ENCODE data around the gene LRMDA. TPM values are rescaled to one million over a fixed set of nuclear protein-coding genes. Genes with fewer than 3 reads are reported as not detected.

The LRMDA gene
- total RNA-seq, 3 donors from 2014 or later (not counting 1 experiment from before 2014, with no cell fraction given), result 1.4 to 2.4 (median 2.1) TPM

GRCh38 chr10:76429368-76430060, 998.1 kb downstream of the LRMDA start:
- no peaks in the 10 kb centered on the region for H3K4me1 ChIP-seq (ENCODE audit: control insufficient read depth, insufficient read depth, low read length)
- H3K27ac ChIP-seq (ENCODE audit: low read length), result no peak overlapping the region
- ATAC-seq, result no peak
- TF ChIP-seq, protein P1, sequence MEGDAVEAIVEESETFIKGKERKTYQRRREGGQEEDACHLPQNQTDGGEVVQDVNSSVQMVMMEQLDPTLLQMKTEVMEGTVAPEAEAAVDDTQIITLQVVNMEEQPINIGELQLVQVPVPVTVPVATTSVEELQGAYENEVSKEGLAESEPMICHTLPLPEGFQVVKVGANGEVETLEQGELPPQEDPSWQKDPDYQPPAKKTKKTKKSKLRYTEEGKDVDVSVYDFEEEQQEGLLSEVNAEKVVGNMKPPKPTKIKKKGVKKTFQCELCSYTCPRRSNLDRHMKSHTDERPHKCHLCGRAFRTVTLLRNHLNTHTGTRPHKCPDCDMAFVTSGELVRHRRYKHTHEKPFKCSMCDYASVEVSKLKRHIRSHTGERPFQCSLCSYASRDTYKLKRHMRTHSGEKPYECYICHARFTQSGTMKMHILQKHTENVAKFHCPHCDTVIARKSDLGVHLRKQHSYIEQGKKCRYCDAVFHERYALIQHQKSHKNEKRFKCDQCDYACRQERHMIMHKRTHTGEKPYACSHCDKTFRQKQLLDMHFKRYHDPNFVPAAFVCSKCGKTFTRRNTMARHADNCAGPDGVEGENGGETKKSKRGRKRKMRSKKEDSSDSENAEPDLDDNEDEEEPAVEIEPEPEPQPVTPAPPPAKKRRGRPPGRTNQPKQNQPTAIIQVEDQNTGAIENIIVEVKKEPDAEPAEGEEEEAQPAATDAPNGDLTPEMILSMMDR (IDR thresholded peaks at IDR 0.05), result no peak
- Mint-ChIP-seq H3K9me3 (peaks cover 0 to 4% of the 10 kb centered on the region in 2 donors), H3K4me3 (no peak overlapping the region), H3K36me3 (no peaks in the 10 kb centered on the region), H3K27ac (no peak overlapping the region), H3K27me3 (ENCODE audit: low read depth in 2 of 2) (peaks cover 0 to 6% of the 10 kb centered on the region in 2 donors), H3K4me1 (no peaks in the 10 kb centered on the region)
- H3K9me3 ChIP-seq (ENCODE audit: control insufficient read depth, insufficient read depth, low read length), result no peaks in the 10 kb centered on the region
- 89% methylated on average over 10 of the region's 12 CpGs for WGBS (ENCODE audit: insufficient coverage)
- no peaks in the 10 kb centered on the region for H3K36me3 ChIP-seq (ENCODE audit: control insufficient read depth, insufficient read depth, low read length)
- intact Hi-C loops (cut with micrococcal nuclease), result no loop called here
- no peak for DNase-seq
- H3K4me3 ChIP-seq (ENCODE audit: low read length), result no peak overlapping the region
- no peaks in the 10 kb centered on the region for H3K27me3 ChIP-seq (ENCODE audit: control insufficient read depth, insufficient read depth, low read length)

DNA sequence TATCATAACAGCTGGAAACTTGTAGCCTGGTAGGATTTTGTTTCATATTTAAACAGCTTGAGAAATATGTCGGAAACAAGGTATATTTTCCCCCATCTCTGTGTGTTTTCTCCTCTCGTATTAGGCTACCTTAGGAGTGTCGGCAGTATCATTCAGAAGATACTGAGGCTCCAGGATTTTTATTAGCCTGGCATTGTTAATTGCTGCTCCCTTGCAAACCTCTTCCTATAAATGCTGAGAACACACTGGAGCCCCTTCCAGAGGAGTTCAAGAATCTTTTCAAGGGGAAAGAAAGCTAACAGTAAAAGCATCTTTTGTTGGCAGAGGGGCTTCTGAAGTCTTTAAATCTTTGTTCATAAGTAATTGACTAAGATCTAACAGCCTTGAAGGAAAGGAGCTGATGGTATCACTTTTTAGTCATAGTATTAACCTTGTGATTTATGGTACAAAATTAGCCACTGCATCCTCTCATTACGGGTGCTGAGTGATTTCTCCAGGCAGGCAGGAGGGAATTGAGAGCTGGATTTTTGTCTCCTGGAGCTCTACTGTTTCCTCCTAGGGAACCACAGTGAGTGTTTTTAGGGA, 998.7 kb downstream of the LRMDA start:
- ATAC-seq, result no peak
- H3K27ac Mint-ChIP-seq, result no peak overlapping the region
- TF ChIP-seq, protein P1 (IDR thresholded peaks at IDR 0.05), result no peak
- 50% methylated on average over 3 of the region's 4 CpGs for WGBS (ENCODE audit: insufficient coverage)
- intact Hi-C loops (cut with micrococcal nuclease), result no loop called here
- no peaks in the 10 kb centered on the region for H3K27me3 ChIP-seq (ENCODE audit: control insufficient read depth, insufficient read depth, low read length)
- no peak overlapping the region for H3K4me3 ChIP-seq (ENCODE audit: low read length)
- DNase-seq, result no peak
- H3K4me1 Mint-ChIP-seq, result no peaks in the 10 kb centered on the region
- H3K9me3 ChIP-seq (ENCODE audit: control insufficient read depth, insufficient read depth, low read length), result no peaks in the 10 kb centered on the region
- no peak overlapping the region for H3K4me3 Mint-ChIP-seq
- H3K36me3 Mint-ChIP-seq, result no peaks in the 10 kb centered on the region
- no peak overlapping the region for H3K27ac ChIP-seq (ENCODE audit: low read length)
- no peaks in the 10 kb centered on the region for H3K36me3 ChIP-seq (ENCODE audit: control insufficient read depth, insufficient read depth, low read length)
- no peaks in the 10 kb centered on the region for H3K4me1 ChIP-seq (ENCODE audit: control insufficient read depth, insufficient read depth, low read length)
- H3K9me3 Mint-ChIP-seq, result peaks cover 0 to 4% of the 10 kb centered on the region in 2 donors
- peaks cover 0 to 6% of the 10 kb centered on the region in 2 donors for H3K27me3 Mint-ChIP-seq (ENCODE audit: low read depth in 2 of 2)

DNA sequence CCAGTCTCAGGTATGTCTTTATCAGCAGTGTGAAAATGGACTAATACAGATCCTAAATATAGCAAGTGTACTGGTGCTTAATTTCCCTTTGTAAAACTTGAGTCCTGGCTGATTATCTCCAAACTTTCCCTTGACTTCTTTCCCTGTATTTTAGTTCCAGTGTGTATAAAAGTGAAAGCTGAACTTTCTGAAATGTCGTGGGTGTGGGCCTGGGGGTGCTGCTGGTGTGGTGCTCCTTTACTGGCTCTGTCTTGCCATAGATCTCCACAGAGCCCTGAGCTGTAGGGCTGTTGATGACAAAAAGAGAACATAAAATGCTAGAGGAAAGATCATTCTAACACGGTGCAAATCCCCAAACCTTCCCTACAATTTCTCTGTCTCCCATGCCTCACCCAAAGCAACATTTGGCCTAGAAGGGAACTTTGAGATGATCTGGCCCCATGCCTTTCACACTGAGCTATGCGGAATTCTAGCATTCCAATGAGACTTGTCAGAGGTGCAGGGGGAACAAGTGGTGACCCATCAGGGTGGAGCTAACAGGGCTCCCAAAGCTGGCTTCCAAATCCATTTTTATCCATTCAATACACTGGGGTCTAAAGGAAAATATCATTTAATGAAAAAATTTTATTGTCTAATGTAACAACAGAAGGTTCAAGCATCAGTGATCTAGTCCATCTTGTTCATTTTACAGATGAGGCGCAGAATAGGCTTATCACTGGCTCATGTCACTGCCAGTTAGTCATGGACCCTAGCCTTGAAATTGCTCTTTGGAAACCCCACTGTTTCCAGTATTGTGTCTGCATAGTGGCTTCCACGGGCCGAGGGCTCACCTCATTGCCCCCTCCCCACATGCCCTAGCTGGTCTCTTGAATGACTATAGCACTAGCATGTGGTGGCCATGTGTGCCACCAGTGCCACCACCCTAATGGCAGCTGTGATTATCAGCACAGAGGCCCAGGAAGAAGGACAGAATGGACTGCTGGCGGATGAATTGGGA, 1000.9 kb downstream of the LRMDA start:
- Mint-ChIP-seq H3K4me3 (no peak overlapping the region), H3K9me3 (peaks cover 0 to 4% of the 10 kb centered on the region in 2 donors), H3K36me3 (no peaks in the 10 kb centered on the region), H3K27me3 (ENCODE audit: low read depth in 2 of 2) (peaks cover 0 to 6% of the 10 kb centered on the region in 2 donors), H3K4me1 (no peaks in the 10 kb centered on the region), H3K27ac (no peak overlapping the region)
- intact Hi-C loops (cut with micrococcal nuclease), result no loop called here
- DNase-seq (no peak), ATAC-seq (no peak)
- TF ChIP-seq, protein P1 (IDR thresholded peaks at IDR 0.05), result no peak
- WGBS (ENCODE audit: insufficient coverage), result 90% methylated on average over 7 of the region's 7 CpGs
- no peaks in the 10 kb centered on the region for H3K9me3 ChIP-seq (ENCODE audit: control insufficient read depth, insufficient read depth, low read length)
- H3K36me3 ChIP-seq (ENCODE audit: control insufficient read depth, insufficient read depth, low read length), result no peaks in the 10 kb centered on the region
- no peak overlapping the region for H3K27ac ChIP-seq (ENCODE audit: low read length)
- no peaks in the 10 kb centered on the region for H3K27me3 ChIP-seq (ENCODE audit: control insufficient read depth, insufficient read depth, low read length)
- H3K4me1 ChIP-seq (ENCODE audit: control insufficient read depth, insufficient read depth, low read length), result no peaks in the 10 kb centered on the region
- H3K4me3 ChIP-seq (ENCODE audit: low read length), result no peak overlapping the region

Measured in natural killer cell (primary cell).